Neural cell (in vitro differentiated cells): ENCODE measurements around the gene TPRKB. TPM values are rescaled to one million over a fixed set of nuclear protein-coding genes. Genes with fewer than 3 reads are reported as not detected.

Experiments
- H2AFZ ChIP-seq: fragments of 200-600, 300-800 bp; sonication (generic), shearing (Covaris generic); 2 replicates; pipeline ENCODE4 v1.6.0; 2014; ENCODE audit warnings: low read depth, mild to moderate bottlenecking, antibody characterized with exemption, low read length, moderate library complexity
- H3F3A ChIP-seq: fragments of 200-600 bp; shearing (Covaris generic); 2 replicates; pipeline ENCODE4 v1.6.1; 2016; ENCODE audit warnings: mild to moderate bottlenecking, moderate library complexity, mixed read lengths, antibody characterized with exemption, low read length; ENCODE audit not compliant: insufficient read depth, poor library complexity, severe bottlenecking
- H3K27ac ChIP-seq: fragments of 200-600, 300-800 bp; sonication (generic), shearing (Covaris generic); 2 replicates; pipeline ENCODE4 v1.5.1; 2014; ENCODE audit warnings: mild to moderate bottlenecking, low read length, moderate library complexity
- H3K27me3 ChIP-seq: fragments of 300-800, 200-600 bp; sonication (generic), shearing (Covaris generic); 2 replicates; pipeline ENCODE4 v1.6.0; 2014; ENCODE audit warnings: mild to moderate bottlenecking, low read depth, low read length, moderate library complexity; ENCODE audit not compliant: insufficient read depth
- H3K36me3 ChIP-seq: fragments of 300-800, 200-600 bp; sonication (generic), shearing (Covaris generic); 2 replicates; pipeline ENCODE4 v1.5.1; 2014; ENCODE audit warnings: mild to moderate bottlenecking, antibody characterized with exemption, low read length, moderate library complexity; ENCODE audit not compliant: insufficient read depth
- H3K4me2 ChIP-seq: fragments of 300-800, 200-600 bp; sonication (generic), shearing (Covaris generic); 2 replicates; pipeline ENCODE4 v1.6.0; 2014; ENCODE audit warnings: mild to moderate bottlenecking, low read length
- H3K4me3 ChIP-seq: fragments of 300-800, 200-600 bp; sonication (generic), shearing (Covaris generic); 2 replicates; pipeline ENCODE4 v1.5.1; 2014; ENCODE audit warnings: mild to moderate bottlenecking, low read length, moderate library complexity
- H3K79me2 ChIP-seq: fragments of 200-600 bp; shearing (Covaris generic); replicated peaks from 2 replicates; pipeline ENCODE4 v1.6.0; 2014; ENCODE audit warnings: mild to moderate bottlenecking, low read length, moderate library complexity; ENCODE audit not compliant: insufficient read depth
- H3K9ac ChIP-seq: fragments of 300-800, 200-600 bp; sonication (generic), shearing (Covaris generic); 2 replicates; pipeline ENCODE4 v1.6.1; 2016; ENCODE audit warnings: mild to moderate bottlenecking, low read length, mixed read lengths
- H3K9me2 ChIP-seq: fragments of 200-600 bp; shearing (Covaris generic); 2 replicates; pipeline ENCODE4 v1.6.1; 2016; ENCODE audit warnings: mild to moderate bottlenecking, low read length, mixed read lengths; ENCODE audit not compliant: insufficient read depth
- H3K9me3 ChIP-seq: fragments of 200-600, 300-800 bp; sonication (generic), shearing (Covaris generic); 2 replicates; pipeline ENCODE4 v1.6.1; 2016; ENCODE audit warnings: mild to moderate bottlenecking, mixed run types, low read length, moderate library complexity, mixed read lengths
- H4K20me1 ChIP-seq: fragments of 200-600 bp; shearing (Covaris generic); 2 replicates; pipeline ENCODE4 v1.6.1; 2016; ENCODE audit warnings: mild to moderate bottlenecking, mixed run types; ENCODE audit not compliant: insufficient read depth
- CTCF ChIP-seq: fragments of 450-650 bp; IDR thresholded peaks from 2 replicates; pipeline ENCODE4 v1.5.1; 2014; ENCODE audit warnings: antibody characterized with exemption, mild to moderate bottlenecking, moderate library complexity; ENCODE audit not compliant: poor library complexity, severe bottlenecking
- EP300 ChIP-seq: fragments of 450-650 bp; conservative IDR thresholded peaks from 2 replicates; pipeline ENCODE4 v1.6.1; 2014; ENCODE audit warnings: antibody characterized with exemption, mild to moderate bottlenecking, moderate library complexity; ENCODE audit not compliant: poor library complexity, severe bottlenecking
- EZH2 ChIP-seq: fragments of 200-600, 300-800 bp; shearing (Covaris generic), sonication (generic); IDR thresholded peaks from 2 replicates; pipeline ENCODE4 v1.6.1; 2014; ENCODE audit warnings: antibody characterized with exemption, low read length, borderline replicate concordance, mild to moderate bottlenecking; ENCODE audit not compliant: insufficient read depth, poor library complexity, severe bottlenecking
- MXI1 ChIP-seq: fragments of 450-650 bp; conservative IDR thresholded peaks from 2 replicates; pipeline ENCODE4 v1.6.1; 2014; ENCODE audit warnings: antibody characterized with exemption, mild to moderate bottlenecking; ENCODE audit not compliant: poor library complexity, severe bottlenecking
- POLR2AphosphoS5 ChIP-seq: IDR thresholded peaks from 2 replicates; pipeline ENCODE4 v1.6.1; 2012
- RAD21 ChIP-seq: fragments of 450-650 bp; conservative IDR thresholded peaks from 2 replicates; pipeline ENCODE4 v1.6.1; 2014; ENCODE audit warnings: antibody characterized with exemption, mild to moderate bottlenecking, moderate library complexity
- REST ChIP-seq: IDR thresholded peaks from 2 replicates; pipeline ENCODE4 v1.6.1; 2012; ENCODE audit warnings: borderline replicate concordance
- SMC3 ChIP-seq: fragments of 450-650 bp; conservative IDR thresholded peaks from 2 replicates; pipeline ENCODE4 v1.6.1; 2014; ENCODE audit warnings: antibody characterized with exemption, mild to moderate bottlenecking, moderate library complexity; ENCODE audit not compliant: poor library complexity
- TAF1 ChIP-seq: IDR thresholded peaks from 2 replicates; pipeline ENCODE4 v1.6.1; 2012; ENCODE audit warnings: low read depth
- polyA plus RNA-seq: library from polyadenylated mRNA; depleted of rRNA; stranded (reverse); fragments of >200 nt; gene quantifications from 2 replicates; pipeline ENCODE4 v1.2.3, GENCODE V29; 2014

TPRKB gene
- polyA plus RNA-seq, 1 donor from 2014 or later: 162 TPM

GRCh38 chr2:73708527-73708926, 28.6 kb downstream of the TPRKB start:
- H3K27me3 ChIP-seq: no peaks in the 10 kb centered on the region
- no peaks in the 10 kb centered on the region for H3K9me2 ChIP-seq

GRCh38 chr2:73707636-73708035, 29.5 kb downstream of the TPRKB start:
- no peak for TF ChIP-seq CTCF
- TF ChIP-seq REST: no peak

More at GRCh38 chr2:73708527-73708926, 28.6 kb downstream of the TPRKB start:
- no peak overlapping the region for H3K27ac ChIP-seq
- H3K9ac ChIP-seq: no peak overlapping the region
- TF ChIP-seq EP300 (no peak), POLR2AphosphoS5 (no peak), CTCF (no peak), EZH2 (no peak), REST (no peak), MXI1 (no peak), TAF1 (no peak), RAD21 (no peak), SMC3 (no peak)
- no peak overlapping the region for H3K4me2 ChIP-seq
- no peak overlapping the region for H3K4me3 ChIP-seq
- no peaks in the 10 kb centered on the region for H3K9me3 ChIP-seq
- no peaks in the 10 kb centered on the region for H3K79me2 ChIP-seq
- H4K20me1 ChIP-seq: no peaks in the 10 kb centered on the region
- H3F3A ChIP-seq: no peaks in the 10 kb centered on the region
- no peaks in the 10 kb centered on the region for H3K36me3 ChIP-seq
- no peak overlapping the region for H2AFZ ChIP-seq

More at GRCh38 chr2:73707636-73708035, 29.5 kb downstream of the TPRKB start:
- no peak overlapping the region for H3K4me2 ChIP-seq
- H3K27me3 ChIP-seq: no peaks in the 10 kb centered on the region
- no peaks in the 10 kb centered on the region for H3K79me2 ChIP-seq
- H3K4me3 ChIP-seq: no peak overlapping the region
- no peaks in the 10 kb centered on the region for H3K9me2 ChIP-seq
- no peaks in the 10 kb centered on the region for H3K9me3 ChIP-seq
- no peak overlapping the region for H3K9ac ChIP-seq
- no peak overlapping the region for H3K27ac ChIP-seq
- no peak overlapping the region for H2AFZ ChIP-seq
- H3F3A ChIP-seq: no peaks in the 10 kb centered on the region
- no peaks in the 10 kb centered on the region for H3K36me3 ChIP-seq
- H4K20me1 ChIP-seq: no peaks in the 10 kb centered on the region
